Activated CD4-positive, CD25-positive, alpha-beta regulatory T cell treated with anti-CD3 and anti-CD28 coated beads, Interleukin-2, amount 50 U/mL, for 24 hours (primary cell): ENCODE measurements around the gene ELMO1.

Source experiments
- ATAC-seq, 2 donors: fragments of 150-1000 bp; cut with Tn5 transposase; one replicate each; pipeline ENCODE4 v1.10.0; 2021; ENCODE audit warnings: mild to moderate bottlenecking in 1 of 2, moderate library complexity in 1 of 2

ELMO1 gene

DNA sequence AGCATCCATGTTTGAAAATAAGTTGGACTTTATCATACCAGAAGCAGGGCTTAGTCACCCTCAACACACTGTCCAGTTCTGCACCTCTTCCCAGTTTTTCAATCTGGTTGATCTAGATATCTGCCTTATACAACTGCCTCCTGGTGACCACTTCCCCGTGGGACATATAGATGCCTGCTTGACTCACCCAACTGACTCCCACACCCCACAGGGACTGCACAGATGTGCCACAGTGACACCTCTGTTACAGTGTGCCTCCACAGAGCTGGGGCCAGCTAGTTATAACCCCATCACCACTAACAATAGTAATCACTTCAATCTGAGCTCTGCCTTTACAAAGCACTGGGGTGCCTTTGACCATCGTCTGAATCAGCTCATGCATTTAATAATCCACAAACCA is 641.8 kb downstream of the ELMO1 start:
- ATAC-seq: peak in 1 of 2 donors; percentile 44
